Middle frontal gyrus (tissue), 1 donor: Measurements from ENCODE around the gene CLCNKB.
"Not testable (repeated sequence)": the region's sequence is repeated elsewhere in the genome, so short reads cannot be mapped to it uniquely, and the experiment has no call there.

ENCODE experiments used
- DNase-seq: peaks from one replicate; pipeline ENCODE4 v3.0.0-alpha.2; 2015; ENCODE audit warnings: low spot score; ENCODE audit errors: extremely low spot score

Gene CLCNKB

DNA sequence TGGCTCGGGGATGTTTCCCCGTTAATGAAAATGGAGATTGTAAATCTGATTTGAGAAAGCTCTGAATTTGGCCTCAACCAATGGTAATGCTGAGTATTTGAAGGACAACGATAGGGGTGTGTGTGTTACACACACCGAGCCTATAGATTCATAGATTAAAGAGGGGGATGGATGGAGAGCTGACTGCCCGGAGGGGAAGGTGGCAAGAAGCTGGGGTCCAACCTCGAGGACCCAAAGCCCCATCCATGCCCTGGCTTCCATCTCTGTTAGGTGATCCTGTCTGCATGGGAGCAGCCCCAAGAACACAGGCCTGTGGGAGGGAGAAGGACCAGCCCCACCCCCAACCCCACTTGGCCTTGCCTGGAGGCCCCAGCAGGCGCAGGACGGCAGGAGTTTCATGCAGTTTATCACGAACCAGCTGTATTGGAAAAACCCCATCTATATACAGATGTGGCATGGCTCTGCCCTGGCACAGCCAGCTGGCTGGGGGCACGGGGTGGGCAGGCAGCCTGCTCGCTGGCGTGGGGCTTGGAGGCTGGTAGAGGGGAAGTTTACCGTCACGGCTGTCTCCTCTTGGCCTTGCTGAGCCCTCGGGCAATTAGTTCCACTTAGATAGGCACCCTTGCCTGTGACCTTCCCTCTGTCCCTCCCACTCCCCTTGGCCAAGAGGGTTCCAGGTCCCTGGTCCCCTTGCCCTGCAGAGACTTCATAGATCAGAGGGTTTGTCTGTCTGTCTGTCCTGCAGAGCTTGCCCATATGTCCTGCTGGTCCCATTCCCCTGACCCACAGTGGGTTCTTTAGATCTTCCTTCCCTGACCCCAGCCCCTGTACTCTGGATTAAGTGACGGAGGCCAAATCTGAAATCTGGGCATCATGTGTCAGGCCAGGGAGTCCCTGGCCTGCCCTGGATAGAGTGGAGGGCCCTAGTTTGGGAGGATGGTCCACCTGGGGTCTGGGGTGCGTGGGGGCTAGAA, 28.8 kb upstream of the CLCNKB start:
- no peak for DNase-seq

DNA sequence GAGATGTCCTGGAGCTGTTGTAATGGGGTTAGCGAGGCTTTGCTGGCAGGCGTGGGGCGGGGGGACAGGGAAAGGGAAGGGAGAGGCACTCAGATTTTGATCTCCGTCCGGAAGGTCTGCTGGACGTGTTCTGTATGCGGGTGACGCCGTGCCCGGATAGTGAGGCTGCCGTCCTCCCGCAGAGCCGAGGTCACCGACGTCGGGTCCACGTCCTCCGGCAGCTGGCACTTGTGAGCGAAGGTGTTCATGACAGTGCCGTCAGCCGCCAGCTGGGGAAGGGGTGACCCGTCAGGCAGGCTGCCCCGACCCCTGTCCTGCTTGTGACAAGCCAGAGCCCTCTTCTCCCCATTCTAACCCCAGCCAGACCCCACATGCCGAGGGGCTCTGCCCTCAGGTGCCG, 28.1 kb upstream of the CLCNKB start:
- DNase-seq: no peak

DNA sequence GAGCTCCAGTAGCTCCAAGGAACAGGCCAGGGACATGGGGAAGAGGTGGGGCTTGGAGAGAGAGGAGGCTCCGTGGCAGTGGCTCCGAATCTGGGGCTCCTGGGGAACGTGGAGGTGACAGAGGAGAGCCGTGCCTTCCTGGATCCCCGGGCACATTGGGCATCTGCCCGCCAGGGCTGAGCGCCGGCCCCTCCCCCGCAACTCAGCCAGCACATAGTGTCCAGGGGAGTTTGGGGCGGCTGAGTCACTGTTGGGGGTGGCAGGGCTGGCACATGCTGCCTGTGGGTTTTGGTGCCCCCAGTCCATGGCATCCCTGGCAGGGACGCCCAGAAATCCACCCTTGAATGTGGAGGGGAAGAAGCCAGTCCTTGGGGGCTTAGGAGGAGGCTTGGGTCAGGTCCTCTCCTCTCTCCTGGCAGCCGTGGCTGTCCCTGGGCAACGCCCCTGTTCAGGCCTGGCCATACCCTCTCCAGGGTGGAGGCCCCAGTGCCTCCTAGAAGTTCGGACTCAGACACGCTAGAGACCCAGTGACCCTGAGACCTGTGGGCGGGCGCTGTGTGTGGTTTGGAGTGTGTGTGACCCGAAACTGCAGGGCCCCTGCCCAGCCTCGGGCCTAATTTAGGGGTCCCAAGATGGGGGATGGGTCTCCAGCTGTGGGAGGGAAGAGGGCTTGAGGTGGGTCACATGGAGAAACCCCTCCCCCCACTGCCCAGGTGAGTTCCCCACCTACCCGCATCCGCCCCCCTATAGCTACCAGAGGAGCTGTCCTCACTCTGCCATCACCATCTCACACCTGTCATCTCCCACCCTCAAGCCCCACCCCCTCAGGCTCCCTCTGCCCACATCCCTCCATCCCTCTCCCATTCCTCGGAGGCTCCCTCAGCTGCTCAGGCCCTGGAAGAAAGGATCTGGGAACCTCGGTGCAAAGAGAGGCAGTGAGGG, 27.4 kb upstream of the CLCNKB start:
- DNase-seq: no peak

GRCh38 chr1:16017076-16017460, 26.5 kb upstream of the CLCNKB start:
- no peak for DNase-seq

- no peak for DNase-seq
Measured at GRCh38 chr1:16017461-16018303, 25.9 kb upstream of the CLCNKB start, which contains the start of gene HSPB7. TSS of gene HSPB7 (minus strand) at chr1:16018043. CDS start at chr1:16017963, 80 bp downstream.

DNA sequence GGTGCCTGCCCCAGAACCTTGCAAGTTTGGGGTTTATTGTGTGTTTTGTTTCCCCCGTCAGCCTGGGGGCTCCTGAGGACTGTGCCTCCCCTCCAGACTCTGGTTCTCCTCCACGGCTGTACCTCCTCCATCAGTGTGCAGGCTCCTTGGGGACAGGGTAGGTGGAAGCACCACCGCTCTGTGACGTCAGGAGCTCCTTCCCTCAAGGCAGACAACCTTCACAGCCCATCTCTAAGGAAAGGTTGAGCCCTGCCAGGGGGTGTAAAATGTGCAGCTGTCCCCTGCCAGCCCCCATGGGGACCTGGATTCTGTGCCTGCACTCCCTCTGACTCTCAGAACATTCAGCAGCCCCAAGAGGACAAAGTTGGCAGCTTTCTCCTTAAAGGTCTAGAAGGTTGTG, 25.3 kb upstream of the CLCNKB start:
- DNase-seq: no peak

- DNase-seq: no peak
Measured at GRCh38 chr1:16018749-16019643, 24.6 kb upstream of the CLCNKB start.

DNA sequence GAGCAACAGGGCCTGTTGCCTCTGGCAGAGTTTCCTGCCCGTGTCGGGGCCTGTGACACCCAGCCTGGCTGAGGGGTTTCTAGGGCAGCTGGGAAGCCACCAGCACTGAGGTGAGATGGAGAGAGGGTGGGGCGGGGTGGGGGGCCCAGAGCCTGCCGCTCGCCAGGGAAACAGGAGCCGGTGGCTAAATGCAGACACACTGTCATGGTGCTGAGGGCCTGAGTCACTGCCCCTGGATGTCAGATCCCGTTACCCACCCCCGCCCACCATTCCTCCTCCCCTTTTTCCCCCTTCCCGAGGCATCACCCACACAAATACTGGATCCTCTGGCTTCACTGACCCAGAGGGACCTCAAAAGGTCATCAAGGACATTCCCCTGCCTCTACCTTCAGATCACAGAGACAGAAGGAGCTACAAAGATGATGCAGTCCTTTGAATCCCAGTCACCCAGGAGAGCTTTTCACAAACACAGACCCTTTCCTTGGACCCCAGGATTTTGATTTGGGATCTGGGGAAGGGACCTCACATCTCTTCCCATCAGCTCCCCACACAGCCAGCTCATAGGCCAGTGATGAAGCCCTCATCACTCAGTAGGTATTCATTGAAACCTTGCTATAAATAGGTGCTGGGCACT, 23.8 kb upstream of the CLCNKB start:
- no peak for DNase-seq

DNA sequence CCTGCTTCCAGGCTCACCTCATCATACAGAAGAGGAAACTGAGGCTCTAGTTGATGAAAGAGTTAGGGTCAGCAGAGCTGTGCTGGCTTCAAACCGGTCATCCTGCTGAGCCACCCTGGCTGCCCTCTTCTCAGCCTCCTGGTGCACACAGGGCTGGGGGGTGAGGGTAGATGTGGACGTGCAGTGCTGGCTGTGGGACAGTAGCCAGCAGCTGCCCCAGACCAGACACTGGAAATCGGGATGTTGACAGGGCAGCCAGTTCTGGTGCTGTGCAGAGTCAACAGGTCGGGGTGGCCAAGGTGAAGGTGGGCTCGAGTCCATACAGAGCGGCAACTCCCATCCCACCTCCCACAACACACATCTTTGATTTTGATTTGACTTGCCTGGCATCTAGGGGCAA, 23.3 kb upstream of the CLCNKB start:
- no peak for DNase-seq

- not testable (repeated sequence) for DNase-seq
Measured at GRCh38 chr1:16020878-16021277, 22.7 kb upstream of the CLCNKB start.

DNA sequence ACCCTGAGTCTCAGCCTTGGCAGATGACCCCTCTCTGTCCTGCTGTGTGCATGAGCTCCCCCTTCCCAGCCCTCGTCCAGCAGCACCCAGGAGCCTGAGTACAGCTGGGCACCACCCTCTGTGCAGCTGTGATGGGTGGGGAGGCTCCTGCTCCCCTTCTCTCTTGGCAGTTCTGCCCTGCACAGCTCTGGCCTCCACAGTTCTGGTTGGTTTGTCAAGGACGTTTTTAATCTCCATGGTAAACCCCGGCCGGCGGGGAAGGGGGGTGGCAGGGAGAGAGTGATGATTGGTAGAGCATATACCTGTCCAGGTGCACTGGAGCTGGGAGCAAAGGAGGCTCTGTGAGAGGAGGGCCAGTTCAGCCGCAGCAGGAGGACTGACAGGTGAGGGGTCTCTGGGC, 21.9 kb upstream of the CLCNKB start, which contains the start of gene CLCNKA:
CLCNKA (plus strand) TSS at position 356 of the 400 bp plus-strand sequence. CDS start 584 bp downstream, outside the sequence.
- no peak for DNase-seq

DNA sequence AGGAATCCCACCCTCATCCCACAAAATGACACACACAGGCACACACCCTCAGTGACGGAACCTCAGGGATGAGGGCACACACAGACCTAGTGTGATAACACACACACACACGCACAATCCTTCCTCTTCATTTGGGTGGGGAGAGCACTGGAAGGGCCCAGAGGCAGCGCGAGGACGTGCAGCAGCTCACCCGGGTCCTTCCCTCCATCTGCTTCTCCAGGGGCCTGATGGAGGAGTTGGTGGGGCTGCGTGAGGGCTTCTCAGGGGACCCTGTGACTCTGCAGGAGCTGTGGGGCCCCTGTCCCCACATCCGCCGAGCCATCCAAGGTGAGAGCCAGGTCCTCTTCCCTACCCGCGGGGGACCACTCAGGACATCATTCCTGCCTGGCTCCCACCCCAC, 21.2 kb upstream of the CLCNKB start:
- no peak for DNase-seq

DNA sequence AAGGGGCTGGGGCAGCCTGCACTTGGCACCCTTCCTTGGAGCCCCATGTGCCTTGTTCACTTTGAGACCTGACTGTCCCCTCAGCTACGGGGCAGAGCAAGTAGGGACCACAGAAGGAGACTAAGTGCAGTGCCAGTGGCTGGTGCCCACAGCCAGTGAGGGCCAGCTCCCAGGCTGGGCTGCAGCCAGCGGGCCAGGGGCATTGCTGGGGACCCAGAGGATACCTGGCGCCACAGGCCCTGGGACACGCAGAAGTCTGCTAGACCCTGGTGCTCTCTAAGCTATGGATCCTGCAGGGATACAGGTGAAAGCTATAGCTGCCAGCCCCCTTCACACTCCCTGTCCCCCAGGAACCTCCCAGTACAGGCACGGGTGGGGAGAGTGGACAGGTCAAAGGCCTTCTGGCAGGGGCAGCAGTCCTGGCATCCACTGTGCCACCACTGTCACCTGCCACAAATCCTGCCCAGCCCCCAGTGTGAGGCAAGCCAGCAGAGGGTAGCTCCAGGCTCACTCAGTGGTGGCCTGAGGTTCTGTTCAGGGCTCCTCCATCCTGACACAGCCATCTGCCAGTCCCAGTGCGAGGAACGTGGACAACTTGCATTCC, 20.4 kb upstream of the CLCNKB start:
- no peak for DNase-seq

DNA sequence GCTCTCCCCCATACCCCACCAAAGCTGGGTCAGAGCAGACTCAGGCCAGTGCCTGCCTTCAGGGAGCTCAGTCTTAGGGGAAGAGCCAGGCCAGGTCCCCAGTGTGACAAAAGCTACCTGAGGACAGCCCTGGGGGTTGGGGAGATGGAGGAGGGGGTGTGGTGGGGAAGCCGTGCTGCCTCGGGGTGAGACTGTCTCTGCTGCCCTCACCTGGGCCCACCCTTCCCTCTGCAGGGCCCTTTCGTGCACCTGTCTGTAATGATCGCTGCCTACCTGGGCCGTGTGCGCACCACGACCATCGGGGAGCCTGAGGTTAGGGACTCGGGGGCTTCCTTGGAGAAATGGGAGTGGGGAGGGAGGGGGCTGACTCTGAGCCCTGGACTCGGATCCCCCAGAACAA, 17.3 kb upstream of the CLCNKB start:
- DNase-seq: not testable (repeated sequence)

DNA sequence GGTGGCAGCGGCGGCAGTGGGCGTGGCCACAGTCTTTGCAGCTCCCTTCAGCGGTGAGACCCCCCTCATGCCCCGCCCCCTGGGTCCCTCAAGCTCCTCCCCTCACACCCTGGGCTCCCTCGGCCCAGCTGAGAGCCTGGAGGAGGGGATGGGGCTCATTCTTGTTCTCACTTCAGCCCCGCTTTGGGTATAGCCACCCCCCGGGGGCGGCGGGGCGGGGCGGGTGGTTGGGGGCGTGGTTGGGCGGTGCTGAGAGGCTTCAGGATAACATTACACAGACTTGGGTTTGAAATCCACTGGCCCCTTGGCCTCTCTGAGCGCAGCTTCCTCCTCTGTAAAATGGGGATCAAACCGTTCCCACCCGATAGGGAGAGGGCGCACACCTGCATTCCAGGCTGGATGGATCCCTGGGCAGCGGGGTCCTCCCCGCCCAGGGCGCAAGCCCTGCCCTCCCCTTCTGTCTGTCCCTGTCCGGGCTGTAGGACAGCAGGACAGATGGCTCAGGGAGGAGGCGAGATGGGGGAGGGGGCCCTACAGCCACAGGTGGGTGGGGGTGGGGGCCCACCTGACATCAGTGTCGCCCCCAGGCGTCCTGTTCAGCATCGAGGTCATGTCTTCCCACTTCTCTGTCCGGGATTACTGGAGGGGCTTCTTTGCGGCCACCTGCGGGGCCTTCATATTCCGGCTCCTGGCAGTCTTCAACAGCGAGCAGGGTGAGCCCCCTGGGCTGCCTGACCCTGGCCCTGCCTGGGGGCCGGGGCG, 16.7 kb upstream of the CLCNKB start:
- no peak for DNase-seq

DNA sequence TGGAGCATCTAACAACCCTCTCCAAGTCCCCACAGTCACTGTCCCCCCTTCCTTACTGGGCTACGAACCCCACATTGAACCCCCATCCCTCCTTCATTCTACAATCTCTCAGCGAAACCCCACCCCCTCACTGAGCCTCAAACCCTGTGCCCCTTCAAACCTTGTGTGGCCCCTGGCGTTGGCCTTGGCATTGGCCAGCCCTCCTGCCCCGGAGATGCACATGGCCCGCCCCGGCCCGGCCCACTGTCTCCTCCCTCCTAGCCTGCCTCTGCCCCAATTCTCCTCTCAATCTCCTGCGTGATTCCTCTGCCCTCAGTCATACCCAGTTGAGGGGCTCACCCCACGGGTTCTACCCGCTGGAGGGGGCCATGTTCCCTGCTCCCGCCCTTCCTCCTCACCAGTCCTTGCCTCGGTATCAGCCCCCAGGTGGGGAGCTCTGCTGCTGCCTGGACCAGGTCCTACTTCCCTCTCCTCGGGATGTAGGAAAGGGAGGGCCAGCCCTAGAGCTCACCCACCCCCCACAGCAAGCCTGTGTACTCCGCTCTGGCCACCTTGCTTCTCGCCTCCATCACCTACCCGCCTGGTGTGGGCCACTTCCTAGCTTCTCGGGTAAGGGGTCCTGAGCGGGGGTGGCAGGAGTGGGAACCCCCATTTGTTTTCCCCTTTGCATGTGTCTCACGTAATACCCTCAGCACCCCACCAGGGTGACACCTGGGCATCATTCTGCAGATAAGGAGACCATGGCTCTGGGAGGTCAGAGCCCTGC, 15.2 kb upstream of the CLCNKB start:
- DNase-seq: no peak

GRCh38 chr1:16029003-16029268, 14.6 kb upstream of the CLCNKB start:
- not testable (repeated sequence) for DNase-seq

DNA sequence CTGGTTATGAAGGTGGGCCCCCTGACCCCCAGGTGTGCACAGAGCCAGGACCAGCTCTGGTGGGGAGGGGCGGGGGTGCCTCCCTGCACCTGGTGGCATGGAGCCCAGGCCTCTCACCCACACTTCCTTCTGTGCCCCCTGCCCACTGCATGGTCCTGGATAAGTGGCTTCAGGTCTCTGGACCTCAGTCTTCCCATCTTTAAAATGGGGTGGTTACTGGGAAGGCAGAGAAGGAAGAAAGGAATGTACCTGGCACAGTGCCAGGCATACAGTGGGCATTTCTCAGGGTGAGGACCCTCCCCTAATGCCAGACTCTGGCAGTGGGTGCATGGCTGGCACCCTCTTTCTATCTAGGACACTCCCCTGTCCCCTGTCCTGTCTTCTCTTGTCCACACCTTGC, 14.3 kb upstream of the CLCNKB start:
- DNase-seq: no peak
